H1 (cell line): ENCODE data around the gene KLHDC10. TPM values are rescaled to one million over a fixed set of nuclear protein-coding genes. Genes with fewer than 3 reads are reported as not detected.

Source experiments
- CTCF ChIA-PET: fragments of 300-600 bp; sonication (Branson Sonifier 250); formaldehyde crosslinking; loops from one replicate; lab custom pipeline; 2021; ENCODE audit not compliant: partially characterized antibody; lab: Charles Lee
- POLR2A ChIA-PET: fragments of 300-600 bp; sonication (Branson Sonifier 250); formaldehyde crosslinking; loops from one replicate; lab custom pipeline; 2021; ENCODE audit warnings: inconsistent platforms; ENCODE audit not compliant: partially characterized antibody; lab: Charles Lee
- DNase-seq, 2 experiments: peaks; one replicate each; pipeline versions ENCODE4 v3.0.0 to v3.0.0-alpha.2; 2010 to 2022; ENCODE audit warnings: low spot score in 2 of 2, low read depth in 1 of 2, mixed read lengths in 1 of 2
- FAIRE-seq: peaks from 2 replicates; lab custom pipeline; 2011; peaks lifted over from hg19 to GRCh38; lab: Jason Lieb, UNC
- H2AFZ ChIP-seq: 2 replicates; pipeline ENCODE4 v1.8.1; 2012; ENCODE audit warnings: low read length, inconsistent platforms
- H2AK5ac ChIP-seq: 2 replicates; pipeline ENCODE4 v1.6.1; 2013; ENCODE audit warnings: low read depth, low read length
- H2BK120ac ChIP-seq: replicated peaks from 2 replicates; pipeline ENCODE3; 2013; ENCODE audit warnings: low read depth, low read length, inconsistent platforms
- H2BK12ac ChIP-seq: 2 replicates; pipeline ENCODE4 v1.6.1; 2013; ENCODE audit warnings: low read depth, low read length
- H2BK15ac ChIP-seq: 2 replicates; pipeline ENCODE4 v1.6.1; 2013; ENCODE audit warnings: low read length
- H2BK20ac ChIP-seq: 2 replicates; pipeline ENCODE4 v1.6.1; 2013; ENCODE audit warnings: low read length
- H2BK5ac ChIP-seq: 2 replicates; pipeline ENCODE4 v1.6.1; 2013; ENCODE audit warnings: low read depth, low read length
- H3K14ac ChIP-seq: 2 replicates; pipeline ENCODE4 v1.6.1; 2013; ENCODE audit warnings: inconsistent platforms; ENCODE audit not compliant: insufficient read length
- H3K18ac ChIP-seq: 2 replicates; pipeline ENCODE4 v1.6.1; 2013; ENCODE audit warnings: low read length; ENCODE audit errors: extremely low read depth
- H3K23ac ChIP-seq: 2 replicates; pipeline ENCODE4 v1.6.1; 2013; ENCODE audit warnings: inconsistent platforms; ENCODE audit not compliant: insufficient read length
- H3K23me2 ChIP-seq: 2 replicates; pipeline ENCODE4 v1.6.1; 2013; ENCODE audit warnings: low read depth, low read length
- H3K27ac ChIP-seq: 2 replicates; pipeline ENCODE4 v1.6.1; 2011; ENCODE audit warnings: low read depth, low read length, inconsistent platforms
- H3K27me3 ChIP-seq, 4 experiments: replicated peaks in 1 of 4; 1 replicate in 1 of 4; 2 replicates in 3 of 4; pipeline versions ENCODE4 v1.6.1 to v1.8.1; 2011 to 2013; ENCODE audit warnings: low read length in 3 of 4, mild to moderate bottlenecking in 3 of 4, inconsistent platforms in 2 of 4, mixed read lengths in 2 of 4, moderate library complexity in 1 of 4; ENCODE audit not compliant: control insufficient read depth in 3 of 4, insufficient read depth in 3 of 4; ENCODE audit errors: extremely low read depth in 1 of 4
- H3K36me3 ChIP-seq, 4 experiments: 2 replicates each; pipeline versions ENCODE4 v1.6.1 to v1.8.1; 2011 to 2013; ENCODE audit warnings: mild to moderate bottlenecking in 4 of 4, low read length in 3 of 4, moderate library complexity in 2 of 4, control low read depth in 1 of 4, inconsistent platforms in 1 of 4; ENCODE audit not compliant: insufficient read depth in 4 of 4, control insufficient read depth in 2 of 4
- H3K4ac ChIP-seq: replicated peaks from 2 replicates; pipeline ENCODE3; 2013; ENCODE audit warnings: low read length, low read depth, mixed read lengths, inconsistent platforms; ENCODE audit not compliant: insufficient read length
- H3K4me1 ChIP-seq, 4 experiments: replicated peaks in 1 of 4; 1 replicate in 1 of 4; 2 replicates in 3 of 4; pipeline versions ENCODE4 v1.6.1 to v1.8.1; 2011 to 2013; ENCODE audit warnings: low read length in 3 of 4, inconsistent platforms in 2 of 4, mixed read lengths in 1 of 4; ENCODE audit not compliant: insufficient read depth in 4 of 4, control insufficient read depth in 3 of 4
- H3K4me2 ChIP-seq, 2 experiments: 2 replicates each; pipeline versions ENCODE4 v1.6.1 to v1.8.1; 2011 to 2013; ENCODE audit warnings: low read depth in 2 of 2, low read length in 2 of 2, control low read depth in 1 of 2, inconsistent platforms in 1 of 2, mild to moderate bottlenecking in 1 of 2; ENCODE audit not compliant: insufficient read depth in 1 of 2
- H3K4me3 ChIP-seq, 4 experiments: fragments of 200-600, 300-600 bp in 1 of 4; sonication (generic), shearing (Covaris generic), sonication (Bioruptor Twin) in 1 of 4; 2 replicates each; pipeline versions ENCODE4 v1.5.1 to v1.8.1; 2011 to 2016; ENCODE audit warnings: low read length in 4 of 4, low read depth in 3 of 4, control low read depth in 2 of 4, inconsistent platforms in 2 of 4, mild to moderate bottlenecking in 2 of 4, mixed read lengths in 1 of 4, moderate library complexity in 1 of 4; ENCODE audit not compliant: insufficient read depth in 2 of 4; ENCODE audit errors: extremely low read depth in 1 of 4
- H3K56ac ChIP-seq: replicated peaks from 2 replicates; pipeline ENCODE3; 2013; ENCODE audit warnings: low read depth, mild to moderate bottlenecking, mixed read lengths, low read length, inconsistent platforms; ENCODE audit not compliant: insufficient read length
- H3K79me1 ChIP-seq: 2 replicates; pipeline ENCODE4 v1.6.1; 2013; ENCODE audit warnings: low read depth, low read length, control low read depth
- H3K79me2 ChIP-seq, 2 experiments: 2 replicates each; pipeline versions ENCODE4 v1.6.1 to v1.8.1; 2012 to 2013; ENCODE audit warnings: low read length in 2 of 2, mild to moderate bottlenecking in 2 of 2, inconsistent platforms in 1 of 2; ENCODE audit not compliant: insufficient read depth in 2 of 2, control insufficient read depth in 1 of 2
- H3K9ac ChIP-seq, 4 experiments: replicated peaks in 1 of 4; 1 replicate in 1 of 4; 2 replicates in 3 of 4; pipeline versions ENCODE4 v1.6.1 to v1.8.1; 2011 to 2013; ENCODE audit warnings: low read depth in 3 of 4, low read length in 3 of 4, control low read depth in 2 of 4, mild to moderate bottlenecking in 2 of 4, moderate library complexity in 2 of 4, inconsistent platforms in 1 of 4; ENCODE audit errors: extremely low read depth in 1 of 4
- H3K9me3 ChIP-seq, 2 experiments: 2 replicates each; pipeline versions ENCODE4 v1.6.1 to v1.8.1; 2012 to 2013; ENCODE audit warnings: mild to moderate bottlenecking in 2 of 2, moderate library complexity in 2 of 2, control low read depth in 1 of 2, inconsistent platforms in 1 of 2, low read depth in 1 of 2, low read length in 1 of 2, mixed read lengths in 1 of 2; ENCODE audit not compliant: insufficient read depth in 2 of 2
- H4K20me1 ChIP-seq, 2 experiments: replicated peaks in 1 of 2; 2 replicates each; pipeline versions ENCODE3 to v1.8.1; 2011 to 2013; ENCODE audit warnings: inconsistent platforms in 2 of 2, low read length in 2 of 2, mild to moderate bottlenecking in 1 of 2; ENCODE audit not compliant: insufficient read depth in 2 of 2, control insufficient read depth in 1 of 2
- H4K5ac ChIP-seq: 2 replicates; pipeline ENCODE4 v1.6.1; 2013; ENCODE audit warnings: low read length, low read depth, mixed read lengths, inconsistent platforms; ENCODE audit not compliant: insufficient read length
- H4K8ac ChIP-seq: 2 replicates; pipeline ENCODE4 v1.8.0; 2013; ENCODE audit warnings: mild to moderate bottlenecking, moderate library complexity, low read length, inconsistent platforms; ENCODE audit not compliant: insufficient read depth; ENCODE audit errors: extremely low read depth
- H4K91ac ChIP-seq: replicated peaks from 2 replicates; pipeline ENCODE3; 2013; ENCODE audit warnings: low read length, mixed read lengths, inconsistent platforms; ENCODE audit not compliant: insufficient read length
- CBX8 ChIP-seq: fragments of 300-800, 300-1000 bp; sonication (generic); IDR thresholded peaks from 2 replicates; pipeline ENCODE4 v1.7.1; 2016; ENCODE audit warnings: low read depth, low read length, borderline replicate concordance
- CEBPB ChIP-seq: IDR thresholded peaks from 2 replicates; pipeline ENCODE4 v1.6.1; 2012; ENCODE audit warnings: low read depth, low read length
- CTCF ChIP-seq, 3 experiments: IDR thresholded peaks; 1 replicate in 2 of 3; 2 replicates in 1 of 3; pipeline versions ENCODE4 v1.5.1 to v1.6.1; 2011; ENCODE audit warnings: low read length in 3 of 3, mild to moderate bottlenecking in 3 of 3, inconsistent platforms in 2 of 3, low read depth in 1 of 3, moderate library complexity in 1 of 3; ENCODE audit not compliant: insufficient read depth in 1 of 3; ENCODE audit errors: control extremely low read depth in 1 of 3
- KDM5A ChIP-seq: fragments of 200-600 bp; IDR thresholded peaks from 2 replicates; pipeline ENCODE4 v1.7.1; 2012; ENCODE audit warnings: mild to moderate bottlenecking, low read length, inconsistent platforms, mixed read lengths
- MAX ChIP-seq: IDR thresholded peaks from 2 replicates; pipeline ENCODE4 v1.6.1; 2012; ENCODE audit warnings: inconsistent platforms
- NRF1 ChIP-seq: IDR thresholded peaks from 2 replicates; pipeline ENCODE4 v1.6.1; 2011; ENCODE audit warnings: mild to moderate bottlenecking, low read depth, low read length, improper control_type of control experiment
- POLR2A ChIP-seq, 2 experiments: IDR thresholded peaks; 1 replicate in 1 of 2; 2 replicates in 1 of 2; pipeline ENCODE4 v1.6.1; 2011; ENCODE audit warnings: low read depth in 2 of 2, low read length in 2 of 2, mild to moderate bottlenecking in 2 of 2; ENCODE audit errors: control extremely low read depth in 1 of 2
- POLR2AphosphoS5 ChIP-seq: IDR thresholded peaks from 2 replicates; pipeline ENCODE4 v1.6.1; 2011; ENCODE audit warnings: low read depth, low read length
- RAD21 ChIP-seq, 2 experiments: IDR thresholded peaks in 1 of 2; conservative IDR thresholded peaks in 1 of 2; 2 replicates each; pipeline ENCODE4 v1.6.1; 2011; ENCODE audit warnings: low read depth in 2 of 2, low read length in 2 of 2, improper control_type of control experiment in 1 of 2, inconsistent platforms in 1 of 2, mild to moderate bottlenecking in 1 of 2, moderate library complexity in 1 of 2
- SAP30 ChIP-seq: fragments of 300-600 bp; sonication (generic); IDR thresholded peaks from 2 replicates; pipeline ENCODE4 v1.7.1; 2012; ENCODE audit warnings: low read length, moderate library complexity, mild to moderate bottlenecking, inconsistent platforms; ENCODE audit not compliant: insufficient read depth, insufficient replicate concordance
- TEAD4 ChIP-seq: IDR thresholded peaks from 2 replicates; pipeline ENCODE4 v1.6.1; 2012; ENCODE audit warnings: low read depth, low read length, inconsistent platforms, mixed read lengths
- YY1 ChIP-seq: IDR thresholded peaks from 2 replicates; pipeline ENCODE4 v1.6.1; 2011; ENCODE audit warnings: low read depth, mild to moderate bottlenecking, low read length
- WGBS, 2 experiments: shearing (Covaris generic) in 1 of 2; methylation state at CpG; one replicate each; pipeline versions ENCODE4 v1.1.6 to v1.1.7; 2013 to 2015; ENCODE audit warnings: low lambda C conversion rate in 2 of 2, mixed read lengths in 2 of 2, inconsistent platforms in 1 of 2, low coverage in 1 of 2, missing lambda C conversion rate in 1 of 2; ENCODE audit not compliant: insufficient replicate concordance in 2 of 2, insufficient coverage in 1 of 2, insufficient read length in 1 of 2; ENCODE audit errors: extremely low coverage in 1 of 2, missing lambda C conversion rate in 1 of 2; 5-methylcytosine and 5-hydroxymethylcytosine counted together
- polyA plus RNA-seq, 7 experiments: library from polyadenylated mRNA; depleted of rRNA in 3 of 7; stranded (reverse) in 5 of 7; unstranded in 2 of 7; fragments of >200 nt in 5 of 7; fragments of 200-250 nt in 2 of 7; gene quantifications; 1 replicate in 5 of 7; 2 replicates in 1 of 7; 4 replicates in 1 of 7; pipeline versions ENCODE4 v1.2.1 to v1.2.3, GENCODE V29; 2011 to 2013; ENCODE audit warnings: missing spikeins in 2 of 7, mixed read lengths in 2 of 7
- total RNA-seq: library from RNA; stranded (reverse); fragmentation: NEBNext Ultra II Directional; extraction: Animal tissue kit (Norgen Biotek cat#: 25700); gene quantifications from 2 replicates; pipeline ENCODE4 v1.2.1, GENCODE V29; 2021

Gene KLHDC10
- total and polyA plus RNA-seq, 2 of the 8 experiments (the other 6 are each of a cell fraction or from before 2014, with no cell fraction given), result 6.6 to 14.5 TPM

DNA sequence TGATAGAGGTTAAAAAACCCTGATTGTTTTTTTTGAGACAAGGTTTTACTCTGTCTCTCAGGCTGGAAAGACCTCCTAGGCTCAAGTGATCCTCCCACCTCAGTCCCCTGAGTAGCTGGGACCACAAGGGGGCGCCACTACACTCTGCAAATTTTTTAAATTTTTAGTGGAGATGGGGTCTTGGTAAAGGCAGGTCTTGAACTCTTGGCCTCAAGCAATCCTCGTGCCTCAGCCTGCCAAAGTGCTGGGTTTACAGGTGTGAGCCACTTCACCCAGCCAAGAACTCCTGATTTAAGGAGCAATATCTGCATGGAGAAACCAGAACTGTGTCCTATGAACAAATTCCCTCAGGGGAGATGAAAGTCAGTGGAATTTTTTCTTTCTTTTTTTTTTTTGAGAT is 7.3 kb upstream of the KLHDC10 start:
- no peak overlapping the region for H2AFZ ChIP-seq
- H2BK20ac ChIP-seq, result no peak overlapping the region
- H2BK120ac ChIP-seq, result no peak overlapping the region
- H3K4me3 ChIP-seq, result no peak overlapping the region
- no peak overlapping the region for H3K4me2 ChIP-seq
- no peak overlapping the region for H3K56ac ChIP-seq
- H3K36me3 ChIP-seq, result no peaks in the 10 kb centered on the region
- no peaks in the 10 kb centered on the region for H3K4me1 ChIP-seq
- no peak overlapping the region for H3K9ac ChIP-seq
- no peaks in the 10 kb centered on the region for H3K9me3 ChIP-seq
- 20% methylated on average over 2 of the region's 2 CpGs; no CpG with 5 or more reads in 1 of the 2 experiments for WGBS, 2 experiments
- no peak overlapping the region for H3K27ac ChIP-seq
- no peak overlapping the region for H2BK5ac ChIP-seq
- no peak overlapping the region for H3K4ac ChIP-seq
- H4K20me1 ChIP-seq, result no peaks in the 10 kb centered on the region
- no peaks in the 10 kb centered on the region for H3K27me3 ChIP-seq
- H3K18ac ChIP-seq, result no peak overlapping the region
- CTCF ChIA-PET, result interaction anchor here (0.6 to 1.5 kb wide), 8 partner anchors 17 to 430 kb away, joined by 3 to 6 read pairs (median 3); no protein-coding TSS in a partner anchor
- H3K79me2 ChIP-seq, result no peaks in the 10 kb centered on the region
- H4K5ac ChIP-seq, result no peak overlapping the region
- no peaks in the 10 kb centered on the region for H3K79me1 ChIP-seq
- no peak overlapping the region for H3K14ac ChIP-seq
- no peak for FAIRE-seq
- H4K8ac ChIP-seq, result no peak overlapping the region
- peak; percentile 17 to 95 for DNase-seq
- H3K23me2 ChIP-seq, result no peaks in the 10 kb centered on the region
- no peak overlapping the region for H2BK12ac ChIP-seq
- POLR2A ChIA-PET, result interaction anchor here (0.9 kb wide), 1 partner anchor 13 kb away, joined by 3 read pairs; no protein-coding TSS in a partner anchor
- no peak overlapping the region for H4K91ac ChIP-seq
- H2AK5ac ChIP-seq, result no peak overlapping the region
- no peak overlapping the region for H2BK15ac ChIP-seq
- no peak overlapping the region for H3K23ac ChIP-seq
- TF ChIP-seq NRF1 (no peak), POLR2A (IDR thresholded peaks at IDR 0.05; ENCODE audit: control extremely low read depth in 1 of 2, low read depth in 2 of 2, low read length in 2 of 2) (no peak), KDM5A (no peak), CEBPB (no peak), CBX8 (no peak), TEAD4 (0 out of 2 replicates have a peak, but pooled peaks have one; percentile 65), CTCF (IDR thresholded peaks at IDR 0.05; ENCODE audit: control extremely low read depth in 1 of 3, insufficient read depth in 1 of 3, low read depth in 1 of 3, low read length in 3 of 3) (peak; percentile 63 to 72 (median 68)), YY1 (no peak), RAD21 (IDR thresholded peaks at IDR 0.05 in 1 of 2, conservative IDR thresholded peaks at IDR 0.05 in 1 of 2; ENCODE audit: low read depth in 2 of 2, low read length in 2 of 2) (peak; percentile 45 to 62), POLR2AphosphoS5 (no peak), SAP30 (no peak), MAX (no peak)
